Gastroesophageal sphincter (tissue), 4 donors: ENCODE results near the gene TF. TPM values are rescaled to one million over a fixed set of nuclear protein-coding genes. Genes with fewer than 3 reads are reported as not detected.
A peak's percentile ranks its signal among the peaks of the same experiment; 100 is the strongest.

ENCODE experiments used
- ATAC-seq: fragments of 150-250 bp; one replicate; pipeline ENCODE4 v1.9.1; 2016; ENCODE audit warnings: mild to moderate bottlenecking, moderate library complexity
- H3K27ac ChIP-seq, 4 donors: fragments of 200-600 bp; sonication (generic) in 3 of 4; 1 replicate in 3 of 4; 2 replicates in 1 of 4; pipeline ENCODE4 v1.5.1; 2016 to 2019
- H3K27me3 ChIP-seq: fragments of 200-600 bp; sonication (generic); one replicate; pipeline ENCODE4 v1.5.1; 2019
- H3K36me3 ChIP-seq, 2 donors: fragments of 200-600 bp; sonication (generic); one replicate each; pipeline ENCODE4 v1.5.1; 2019; ENCODE audit warnings: control low read depth in 1 of 2
- H3K4me1 ChIP-seq, 3 donors: fragments of 200-600 bp; sonication (generic); 1 replicate in 2 of 3; 2 replicates in 1 of 3; pipeline ENCODE4 v1.5.1; 2016 to 2019; ENCODE audit warnings: control low read depth in 2 of 3
- H3K4me3 ChIP-seq, 2 donors: fragments of 200-600 bp; sonication (generic); one replicate each; pipeline ENCODE4 v1.5.1; 2019; ENCODE audit warnings: mild to moderate bottlenecking in 1 of 2, moderate library complexity in 1 of 2
- H3K9me3 ChIP-seq, 3 donors: fragments of 200-600 bp; sonication (generic); one replicate each; pipeline ENCODE4 v1.5.1; 2017 to 2019; ENCODE audit warnings: control low read depth in 2 of 3
- EP300 ChIP-seq: sonication (generic); formaldehyde crosslinking; IDR thresholded peaks from one replicate; pipeline ENCODE4 v1.6.1; 2017; ENCODE audit warnings: antibody characterized with exemption, mild to moderate bottlenecking
- POLR2A ChIP-seq, 2 donors: fragments of 450-650 bp; IDR thresholded peaks; one replicate each; pipeline ENCODE4 v1.6.1; 2017; ENCODE audit warnings: antibody characterized with exemption in 2 of 2, mild to moderate bottlenecking in 2 of 2, moderate library complexity in 1 of 2
- POLR2AphosphoS5 ChIP-seq: sonication (generic); formaldehyde crosslinking; IDR thresholded peaks from one replicate; pipeline ENCODE4 v1.6.1; 2017; ENCODE audit warnings: antibody characterized with exemption
- WGBS, 2 donors: methylation state at CpG; one replicate each; pipeline ENCODE4 v1.1.5; 2018; ENCODE audit warnings: low coverage in 1 of 2; 5-methylcytosine and 5-hydroxymethylcytosine counted together
- total RNA-seq, 4 donors: library from RNA; depleted of rRNA; stranded (reverse); fragments of >200 nt; gene quantifications; one replicate each; pipeline ENCODE4 v1.1.0, GENCODE V29; 2016
- TF ChIP-seq, protein P1 (sequence below), 4 experiments: fragments of 200-600 bp in 2 of 4; fragments of 450-650 bp in 2 of 4; sonication (generic) in 1 of 4; IDR thresholded peaks; one replicate each; pipeline ENCODE4 v1.5.1; 2017 to 2019; ENCODE audit warnings: antibody characterized with exemption in 4 of 4, mild to moderate bottlenecking in 2 of 4, moderate library complexity in 2 of 4

TF gene
- total RNA-seq, 4 donors from 2014 or later: 0.78 to 12.5 (median 1.2) TPM

DNA sequence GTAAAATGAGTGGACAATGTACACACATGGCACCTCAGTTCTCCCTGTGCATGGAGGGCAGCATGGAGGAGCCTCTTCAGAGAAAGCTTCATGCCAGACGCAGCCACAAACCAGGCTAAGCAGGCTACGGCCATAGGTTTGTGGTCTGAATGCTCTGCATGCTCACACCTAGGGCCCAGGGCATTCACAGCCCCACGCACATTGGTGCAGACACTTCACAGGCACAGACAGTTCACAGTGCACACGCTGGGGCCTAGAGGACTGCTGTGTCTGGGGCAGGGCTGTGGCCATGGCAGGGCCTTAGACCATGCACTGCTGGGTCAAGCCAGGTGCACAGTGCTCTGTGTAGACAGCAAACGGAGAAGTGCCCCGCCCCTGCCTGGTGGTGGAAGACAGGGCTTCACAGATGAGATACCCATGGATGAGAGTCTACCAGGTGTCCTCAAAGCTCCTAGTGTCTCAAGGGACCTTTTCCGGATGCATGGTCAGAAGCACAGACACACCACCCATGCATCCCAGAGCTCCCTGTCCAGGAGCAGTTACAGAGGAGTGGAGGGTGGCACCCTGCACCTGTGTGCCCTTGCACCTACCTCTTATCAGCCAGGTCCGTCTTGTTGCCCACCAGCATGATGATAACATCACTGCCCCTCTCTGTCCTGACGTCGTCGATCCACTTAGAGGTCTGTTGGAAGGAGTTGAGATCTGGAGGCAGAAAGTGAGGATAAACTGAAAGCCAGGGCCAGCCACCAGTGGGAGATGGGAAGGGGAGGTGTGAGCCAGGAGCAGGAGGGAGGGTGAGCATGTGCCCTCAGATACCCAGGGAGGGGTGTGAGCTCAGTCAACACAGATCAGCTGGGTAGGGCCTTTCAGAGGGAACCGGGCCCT, 93.0 kb downstream of the TF start:
- no peaks in the 10 kb centered on the region for H3K4me1 ChIP-seq
- peak; percentile 7 for ATAC-seq
- H3K9me3 ChIP-seq: no peaks in the 10 kb centered on the region
- TF ChIP-seq, protein P1, sequence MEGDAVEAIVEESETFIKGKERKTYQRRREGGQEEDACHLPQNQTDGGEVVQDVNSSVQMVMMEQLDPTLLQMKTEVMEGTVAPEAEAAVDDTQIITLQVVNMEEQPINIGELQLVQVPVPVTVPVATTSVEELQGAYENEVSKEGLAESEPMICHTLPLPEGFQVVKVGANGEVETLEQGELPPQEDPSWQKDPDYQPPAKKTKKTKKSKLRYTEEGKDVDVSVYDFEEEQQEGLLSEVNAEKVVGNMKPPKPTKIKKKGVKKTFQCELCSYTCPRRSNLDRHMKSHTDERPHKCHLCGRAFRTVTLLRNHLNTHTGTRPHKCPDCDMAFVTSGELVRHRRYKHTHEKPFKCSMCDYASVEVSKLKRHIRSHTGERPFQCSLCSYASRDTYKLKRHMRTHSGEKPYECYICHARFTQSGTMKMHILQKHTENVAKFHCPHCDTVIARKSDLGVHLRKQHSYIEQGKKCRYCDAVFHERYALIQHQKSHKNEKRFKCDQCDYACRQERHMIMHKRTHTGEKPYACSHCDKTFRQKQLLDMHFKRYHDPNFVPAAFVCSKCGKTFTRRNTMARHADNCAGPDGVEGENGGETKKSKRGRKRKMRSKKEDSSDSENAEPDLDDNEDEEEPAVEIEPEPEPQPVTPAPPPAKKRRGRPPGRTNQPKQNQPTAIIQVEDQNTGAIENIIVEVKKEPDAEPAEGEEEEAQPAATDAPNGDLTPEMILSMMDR (IDR thresholded peaks at IDR 0.05): no peak
- no peak for TF ChIP-seq EP300
- TF ChIP-seq POLR2A (IDR thresholded peaks at IDR 0.05): no peak
- no peak for TF ChIP-seq POLR2AphosphoS5
- 83% methylated on average over 3 of the region's 12 CpGs; no CpG with 5 or more reads in 1 of the 2 donors for WGBS, 2 donors
- H3K27ac ChIP-seq: no peak overlapping the region
- no peak overlapping the region for H3K4me3 ChIP-seq
- H3K36me3 ChIP-seq: peaks cover 0 to 70% of the 10 kb centered on the region in 2 donors
- H3K27me3 ChIP-seq: no peaks in the 10 kb centered on the region

DNA sequence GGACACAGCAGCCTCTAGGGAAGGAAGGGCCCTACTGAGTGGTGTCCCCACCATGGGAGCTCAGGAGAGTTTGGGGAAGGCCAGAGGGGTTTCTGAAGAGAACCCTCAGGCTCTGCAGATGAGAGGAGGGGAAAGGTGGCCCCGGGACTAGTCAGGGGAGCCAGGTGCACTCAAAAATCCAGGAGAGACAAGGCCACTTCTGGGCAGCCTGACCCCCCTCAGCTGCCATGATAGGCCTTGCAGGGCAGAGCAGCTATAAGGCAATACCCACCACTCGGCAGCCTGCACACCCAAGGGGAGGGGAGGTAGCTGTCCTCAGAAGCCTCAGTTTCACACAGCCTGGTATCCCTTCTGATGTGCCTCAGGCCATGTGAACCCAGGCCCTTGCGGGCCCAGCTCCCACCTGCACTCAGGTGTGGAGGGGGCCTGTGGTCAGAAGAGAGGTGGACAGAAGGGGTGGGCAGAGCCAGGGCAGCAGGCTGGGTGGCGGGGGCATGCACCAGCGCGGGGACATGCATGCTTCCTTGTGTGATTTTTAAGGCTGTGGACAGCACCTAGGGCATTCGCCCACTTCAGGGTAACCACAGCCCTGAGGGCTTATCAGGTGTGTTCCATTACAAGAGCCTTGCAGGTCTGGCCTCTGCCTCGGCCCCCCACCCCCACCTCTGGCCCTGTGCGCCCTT, 94.0 kb downstream of the TF start:
- H3K27ac ChIP-seq: no peak overlapping the region
- ATAC-seq: no peak
- H3K36me3 ChIP-seq: peaks cover 0 to 60% of the 10 kb centered on the region in 2 donors
- H3K9me3 ChIP-seq: no peaks in the 10 kb centered on the region
- H3K4me1 ChIP-seq: no peaks in the 10 kb centered on the region
- no peaks in the 10 kb centered on the region for H3K27me3 ChIP-seq
- no peak overlapping the region for H3K4me3 ChIP-seq
- 93% methylated on average over 2 of the region's 9 CpGs; no CpG with 5 or more reads in 1 of the 2 donors for WGBS, 2 donors
- no peak for TF ChIP-seq EP300
- no peak for TF ChIP-seq POLR2AphosphoS5
- no peak for TF ChIP-seq POLR2A (IDR thresholded peaks at IDR 0.05)
- TF ChIP-seq, protein P1 (IDR thresholded peaks at IDR 0.05): no peak

DNA sequence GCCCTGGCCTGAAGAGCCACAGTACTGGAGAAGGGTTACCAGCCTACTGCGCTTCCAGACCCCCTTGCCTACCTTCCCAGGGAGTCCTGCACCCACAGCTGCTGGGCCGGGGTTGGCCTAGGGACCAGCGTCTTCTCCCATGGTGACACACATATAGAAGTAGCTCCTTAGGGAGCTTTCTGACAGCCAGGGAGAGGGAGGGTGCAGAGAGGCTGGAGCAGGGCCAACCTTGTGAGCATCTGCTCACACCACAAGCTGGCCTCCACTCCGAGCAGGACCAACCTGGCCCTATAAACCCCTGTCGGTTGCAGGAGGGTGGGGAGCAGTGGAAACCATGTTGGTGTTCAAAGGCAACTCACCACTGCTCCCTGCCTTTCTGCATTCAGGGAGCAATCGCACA, 94.6 kb downstream of the TF start:
- TF ChIP-seq EP300 (no peak), POLR2AphosphoS5 (no peak), POLR2A (IDR thresholded peaks at IDR 0.05) (no peak)
- TF ChIP-seq, protein P1 (IDR thresholded peaks at IDR 0.05): no peak
- H3K4me1 ChIP-seq: no peaks in the 10 kb centered on the region
- H3K4me3 ChIP-seq: no peak overlapping the region
- 67% methylated on average over 1 of the region's 6 CpGs; no CpG with 5 or more reads in 1 of the 2 donors for WGBS, 2 donors
- ATAC-seq: no peak
- H3K9me3 ChIP-seq: no peaks in the 10 kb centered on the region
- no peak overlapping the region for H3K27ac ChIP-seq
- peaks cover 0 to 54% of the 10 kb centered on the region in 2 donors for H3K36me3 ChIP-seq
- no peaks in the 10 kb centered on the region for H3K27me3 ChIP-seq

DNA sequence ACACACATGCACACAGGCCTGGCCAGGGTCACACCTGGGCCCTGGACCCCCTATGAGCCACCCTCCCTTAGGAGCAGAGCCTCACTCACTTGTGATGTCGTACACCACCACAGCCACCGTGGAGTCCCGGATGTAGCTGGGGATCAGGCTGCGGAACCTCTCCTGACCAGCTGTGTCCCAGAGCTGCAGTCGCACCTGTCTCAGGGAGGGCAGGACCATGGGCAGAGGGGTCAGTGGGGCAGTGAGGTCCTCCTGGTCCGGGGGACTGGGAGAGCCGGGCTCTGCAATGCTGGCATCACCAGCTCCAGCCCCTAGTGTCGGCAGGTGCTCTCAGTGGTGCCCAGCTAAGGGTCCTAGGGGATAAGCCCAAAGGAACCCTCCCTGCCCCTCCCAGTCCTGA, 95.0 kb downstream of the TF start:
- Histone ChIP-seq H3K27ac (no peak overlapping the region), H3K27me3 (no peaks in the 10 kb centered on the region), H3K4me1 (no peaks in the 10 kb centered on the region), H3K9me3 (no peaks in the 10 kb centered on the region), H3K36me3 (peaks cover 0 to 50% of the 10 kb centered on the region in 2 donors), H3K4me3 (no peak overlapping the region)
- TF ChIP-seq, protein P1 (IDR thresholded peaks at IDR 0.05): no peak
- ATAC-seq: no peak
- 87% methylated on average over 3 of the region's 8 CpGs; no CpG with 5 or more reads in 1 of the 2 donors for WGBS, 2 donors
